K562 (cell line): Measurements from ENCODE around the gene TAF5L. TPM values are rescaled to one million over a fixed set of nuclear protein-coding genes. Genes with fewer than 3 reads are reported as not detected.
A peak's percentile ranks its signal among the peaks of the same experiment; 100 is the strongest.

Experiments
- ARNT ChIP-seq, 2 experiments: fragments of 450-650 bp; IDR thresholded peaks; 2 replicates each; pipeline ENCODE4 v1.6.1; 2016; ENCODE audit warnings: mild to moderate bottlenecking in 1 of 2
- ATF7 ChIP-seq: fragments of 450-650 bp; IDR thresholded peaks from 2 replicates; pipeline ENCODE4 v1.7.1; 2014; ENCODE audit warnings: mild to moderate bottlenecking, moderate library complexity
- CBX3 ChIP-seq, 2 experiments: IDR thresholded peaks; 1 replicate in 1 of 2; 2 replicates in 1 of 2; pipeline ENCODE4 v1.6.1; 2012; ENCODE audit warnings: inconsistent platforms in 2 of 2, low read length in 2 of 2, borderline replicate concordance in 1 of 2, control low read depth in 1 of 2
- CC2D1A ChIP-seq: fragments of 450-650 bp; IDR thresholded peaks from 2 replicates; pipeline ENCODE4 v1.6.1; 2017; ENCODE audit warnings: mild to moderate bottlenecking
- CEBPB ChIP-seq: fragments of 450-650 bp; IDR thresholded peaks from 2 replicates; pipeline ENCODE4 v1.6.1; 2016; ENCODE audit warnings: missing genetic modification characterization, missing compliant biosample characterization
- GABPB1 ChIP-seq: sonication (generic); formaldehyde crosslinking; IDR thresholded peaks from 2 replicates; pipeline ENCODE4 v1.8.0; 2022; ENCODE audit warnings: mild to moderate bottlenecking, missing genetic modification reagents
- HES1 ChIP-seq: fragments of 450-650 bp; IDR thresholded peaks from 2 replicates; pipeline ENCODE4 v1.6.1; 2016; ENCODE audit warnings: low read depth, mild to moderate bottlenecking, moderate library complexity
- KLF6 ChIP-seq: fragments of 250-450 bp; sonication (Bioruptor Pico); IDR thresholded peaks from 2 replicates; pipeline ENCODE4 v1.4.0; 2020; ENCODE audit warnings: mild to moderate bottlenecking, moderate library complexity, borderline replicate concordance
- MNT ChIP-seq, 2 experiments: fragments of 450-650 bp; conservative IDR thresholded peaks; 2 replicates each; pipeline ENCODE4 v1.6.1; 2017; ENCODE audit warnings: mild to moderate bottlenecking in 2 of 2, moderate library complexity in 2 of 2
- SIN3A ChIP-seq, 2 experiments: fragments of 150-350 bp in 1 of 2; IDR thresholded peaks; 2 replicates each; pipeline ENCODE4 v1.6.1; 2011 to 2016; ENCODE audit warnings: borderline replicate concordance in 2 of 2, low read depth in 2 of 2, low read length in 2 of 2, mild to moderate bottlenecking in 2 of 2, moderate library complexity in 2 of 2; ENCODE audit not compliant: control insufficient read depth in 1 of 2
- SNIP1 ChIP-seq: fragments of 450-650 bp; IDR thresholded peaks from 2 replicates; pipeline ENCODE4 v1.7.1; 2017; ENCODE audit warnings: low read depth, mild to moderate bottlenecking
- TBL1XR1 ChIP-seq, 2 experiments: IDR thresholded peaks; 2 replicates each; pipeline ENCODE4 v1.6.1; 2012; ENCODE audit warnings: improper control_type of control experiment in 2 of 2, low read length in 2 of 2, mild to moderate bottlenecking in 1 of 2
- THRAP3 ChIP-seq: fragments of 450-650 bp; IDR thresholded peaks from 2 replicates; pipeline ENCODE4 v1.6.1; 2016; ENCODE audit warnings: mild to moderate bottlenecking, inconsistent platforms, borderline replicate concordance
- ZBTB17 ChIP-seq: fragments of 450-650 bp; formaldehyde crosslinking; IDR thresholded peaks from 2 replicates; pipeline ENCODE4 v1.4.0; 2020; ENCODE audit warnings: mild to moderate bottlenecking
- ZBTB34 ChIP-seq: fragments of 250-450 bp; sonication (Bioruptor Pico); IDR thresholded peaks from 2 replicates; pipeline ENCODE4 v1.8.0; 2021; ENCODE audit warnings: mild to moderate bottlenecking, moderate library complexity
- ZNF134 ChIP-seq: fragments of 250-450 bp; sonication (Bioruptor Pico); conservative IDR thresholded peaks from 2 replicates; pipeline ENCODE4 v1.4.0; 2020
- ZNF274 ChIP-seq: IDR thresholded peaks from 2 replicates; pipeline ENCODE4 v1.6.1; 2011; ENCODE audit warnings: low read depth, mild to moderate bottlenecking, low read length, moderate library complexity, borderline replicate concordance
- ZNF507 ChIP-seq: conservative IDR thresholded peaks from 2 replicates; pipeline ENCODE4 v1.6.1; 2017; ENCODE audit warnings: missing genetic modification characterization, missing compliant biosample characterization
- ZNF511 ChIP-seq: sonication (generic); formaldehyde crosslinking; IDR thresholded peaks from 2 replicates; pipeline ENCODE4 v1.8.0; 2022; ENCODE audit warnings: mild to moderate bottlenecking, missing genetic modification reagents
- ZNF639 ChIP-seq, 2 experiments: fragments of 200-800 bp in 1 of 2; sonication (Bioruptor generic) in 1 of 2; sonication (generic) in 1 of 2; formaldehyde crosslinking in 1 of 2; IDR thresholded peaks in 1 of 2; conservative IDR thresholded peaks in 1 of 2; 2 replicates each; pipeline versions ENCODE4 v1.5.0 to v1.6.1; 2016 to 2020; ENCODE audit warnings: missing compliant biosample characterization in 1 of 2, missing genetic modification characterization in 1 of 2, missing genetic modification reagents in 1 of 2
- ZNF780A ChIP-seq: fragments of 250-450 bp; sonication (Bioruptor Pico); IDR thresholded peaks from 2 replicates; pipeline ENCODE4 v1.5.0; 2021; ENCODE audit warnings: mild to moderate bottlenecking
- polyA plus RNA-seq, 8 experiments: library from polyadenylated mRNA; depleted of rRNA in 4 of 8; stranded (reverse) in 5 of 8; unstranded in 3 of 8; fragments of >200 nt; fragmentation: Nextera tagmentation in 2 of 8; fragmentation: Illumina TruSeq in 1 of 8; extraction: Ambion mirVana in 2 of 8; extraction: Trizol in 1 of 8; gene quantifications; 2 replicates each; pipeline versions ENCODE4 v1.2.1 to v1.2.3, GENCODE V29; 2011 to 2014; ENCODE audit warnings: inconsistent platforms in 1 of 8, missing spikeins in 1 of 8
- total RNA-seq, 7 experiments: library from RNA; depleted of rRNA in 6 of 7; stranded (reverse); fragments of >200 nt in 6 of 7; fragmentation: Illumina TruSeq in 2 of 7; extraction: Trizol in 2 of 7; gene quantifications; 2 replicates each; pipeline versions ENCODE4 v1.2.1 to v1.2.3, GENCODE V29; 2011 to 2021; ENCODE audit warnings: low replicate concordance in 1 of 7

Gene TAF5L
- total and polyA plus RNA-seq, 9 of the 15 experiments (the other 6 are each of a cell fraction or from before 2014, with no cell fraction given), result 2.2 to 34.2 (median 23.3) TPM

- TF ChIP-seq CEBPB (tag) (peak; percentile 77), TBL1XR1 (IDR thresholded peaks at IDR 0.05; ENCODE audit: low read length in 2 of 2) (peak; percentile 96 to 97), HES1 (peak; percentile 87), ZNF511 (CRISPR knock-in tag) (peak; percentile 81), ZNF134 (CRISPR knock-in tag) (0 out of 2 replicates have a peak, but pooled peaks have one; percentile 12), ZNF639 (CRISPR knock-in tag; conservative IDR thresholded peaks at IDR 0.05 in 1 of 2, IDR thresholded peaks at IDR 0.05 in 1 of 2) (peak in 1 of 2 experiments; percentile 90; a peak in 2 of 4 replicates), CBX3 (IDR thresholded peaks at IDR 0.05; ENCODE audit: borderline replicate concordance in 1 of 2, low read length in 2 of 2) (peak in 1 of 2 experiments; percentile 90; a peak in 1 of 3 replicates), ZBTB17 (CRISPR knock-in tag) (peak; percentile 78; the same call in 1 of the 2 replicates), MNT (conservative IDR thresholded peaks at IDR 0.05) (peak; percentile 59 to 80), ZBTB34 (CRISPR knock-in tag) (0 out of 2 replicates have a peak, but pooled peaks have one; percentile 4), CC2D1A (peak; percentile 99), ZNF274 (peak; percentile 93), SIN3A (IDR thresholded peaks at IDR 0.05; ENCODE audit: borderline replicate concordance in 2 of 2, control insufficient read depth in 1 of 2, low read depth in 2 of 2, low read length in 2 of 2) (peak in 1 of 2 experiments; percentile 81; a peak in 1 of 4 replicates), KLF6 (no peak), ATF7 (peak; percentile 75), ARNT (IDR thresholded peaks at IDR 0.05) (peak; percentile 96 to 99), GABPB1 (peak; percentile 48; the same call in 1 of the 2 replicates), ZNF780A (CRISPR knock-in tag) (no peak), ZNF507 (no peak), SNIP1 (no peak), THRAP3 (peak; percentile 70; the same call in 1 of the 2 replicates)
These were observed 70.9 kb downstream of the TAF5L start (continued) for GRCh38 chr1:229554886-229555621.
